ENCODE data around the gene UIMC1.

- TF ChIP-seq CTCF (conservative IDR thresholded peaks at IDR 0.05; ENCODE audit: low read length) (no peak), EZH2phosphoT487 (IDR thresholded peaks at IDR 0.05; ENCODE audit: borderline replicate concordance) (no peak)
Observed at GRCh38 chr5:176922817-176923216, 83.8 kb downstream of the UIMC1 start.
